ENCODE data around the gene MS4A2. TPM values are rescaled to one million over a fixed set of nuclear protein-coding genes. Genes with fewer than 3 reads are reported as not detected.
"Not testable (repeated sequence)": the region's sequence is repeated elsewhere in the genome, so short reads cannot be mapped to it uniquely, and the experiment has no call there.

MS4A2 gene
- total RNA-seq, 2 donors from 2014 or later, result 0.26 to 0.33 TPM

DNA sequence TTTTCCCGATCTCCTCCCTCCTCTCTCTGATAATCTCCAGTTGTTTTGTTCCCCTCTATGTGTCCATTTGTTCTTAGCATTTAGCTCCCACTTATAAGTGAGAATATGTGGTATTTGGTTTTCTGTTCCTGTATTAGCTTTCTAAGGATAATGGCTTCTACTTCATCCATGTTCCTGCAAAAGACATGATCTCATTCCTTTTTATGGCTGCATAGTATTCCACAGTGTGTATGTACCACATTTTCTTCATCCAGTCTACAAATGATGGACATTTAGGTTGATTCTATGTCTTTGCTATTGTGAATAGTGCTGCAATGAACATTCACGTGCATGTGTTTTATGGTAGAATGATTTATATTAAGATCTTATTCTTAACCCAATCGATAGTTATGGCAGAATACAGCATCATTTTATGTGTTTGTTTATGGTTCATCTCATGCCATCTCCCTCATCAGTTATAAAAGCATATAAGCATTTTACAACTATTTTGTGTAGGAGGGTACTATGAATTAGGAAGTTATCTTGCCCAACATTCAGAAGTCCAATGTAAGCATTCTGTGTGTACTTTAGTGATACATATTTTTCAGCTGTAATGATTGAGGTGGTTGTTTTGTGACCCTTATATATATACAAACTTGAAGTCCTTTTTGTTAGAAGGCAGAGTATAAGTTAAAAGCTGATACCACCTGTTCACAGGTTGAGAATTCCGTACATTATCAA is 28.8 kb upstream of the MS4A2 start:
- Histone ChIP-seq H3K9me3 (no peaks in the 10 kb centered on the region), H3K4me3 (no peak overlapping the region), H3K27me3 (no peaks in the 10 kb centered on the region), H3K4me1 (no peaks in the 10 kb centered on the region), H3K27ac (no peak overlapping the region), H3K36me3 (replicated peaks in 1 of 2; ENCODE audit: insufficient read depth in 1 of 2, low read depth in 2 of 2) (no peaks in the 10 kb centered on the region)
- intact Hi-C loops (cut with DNase I), result no loop called here
- DNase-seq (no peak), ATAC-seq (no peak)
- WGBS, 2 donors, result 87 to 89% methylated on average over 4 of the region's 4 CpGs
- TF ChIP-seq POLR2A (IDR thresholded peaks at IDR 0.05), result no peak
- TF ChIP-seq, protein P1, sequence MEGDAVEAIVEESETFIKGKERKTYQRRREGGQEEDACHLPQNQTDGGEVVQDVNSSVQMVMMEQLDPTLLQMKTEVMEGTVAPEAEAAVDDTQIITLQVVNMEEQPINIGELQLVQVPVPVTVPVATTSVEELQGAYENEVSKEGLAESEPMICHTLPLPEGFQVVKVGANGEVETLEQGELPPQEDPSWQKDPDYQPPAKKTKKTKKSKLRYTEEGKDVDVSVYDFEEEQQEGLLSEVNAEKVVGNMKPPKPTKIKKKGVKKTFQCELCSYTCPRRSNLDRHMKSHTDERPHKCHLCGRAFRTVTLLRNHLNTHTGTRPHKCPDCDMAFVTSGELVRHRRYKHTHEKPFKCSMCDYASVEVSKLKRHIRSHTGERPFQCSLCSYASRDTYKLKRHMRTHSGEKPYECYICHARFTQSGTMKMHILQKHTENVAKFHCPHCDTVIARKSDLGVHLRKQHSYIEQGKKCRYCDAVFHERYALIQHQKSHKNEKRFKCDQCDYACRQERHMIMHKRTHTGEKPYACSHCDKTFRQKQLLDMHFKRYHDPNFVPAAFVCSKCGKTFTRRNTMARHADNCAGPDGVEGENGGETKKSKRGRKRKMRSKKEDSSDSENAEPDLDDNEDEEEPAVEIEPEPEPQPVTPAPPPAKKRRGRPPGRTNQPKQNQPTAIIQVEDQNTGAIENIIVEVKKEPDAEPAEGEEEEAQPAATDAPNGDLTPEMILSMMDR (IDR thresholded peaks at IDR 0.05), result no peak

DNA sequence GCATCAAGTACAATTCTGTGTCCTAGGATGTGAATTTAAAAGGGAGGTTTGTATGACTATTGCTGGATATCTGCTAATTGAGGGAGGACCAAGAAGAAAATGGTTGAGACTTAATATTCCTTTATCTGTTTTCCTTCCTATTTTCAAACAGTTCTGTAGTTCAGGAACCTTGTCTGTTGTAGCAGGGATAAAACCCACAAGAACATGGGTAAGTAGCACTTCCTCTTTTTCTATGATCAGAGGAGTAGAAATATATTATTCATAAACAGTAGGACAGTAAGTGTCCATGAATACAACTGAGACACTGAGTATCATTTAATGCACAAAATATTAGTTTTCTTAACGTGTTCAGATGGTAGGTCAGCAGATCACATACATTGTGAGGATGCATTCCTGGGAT is 24.4 kb upstream of the MS4A2 start:
- no peak for DNase-seq
- no peaks in the 10 kb centered on the region for H3K4me1 ChIP-seq

DNA sequence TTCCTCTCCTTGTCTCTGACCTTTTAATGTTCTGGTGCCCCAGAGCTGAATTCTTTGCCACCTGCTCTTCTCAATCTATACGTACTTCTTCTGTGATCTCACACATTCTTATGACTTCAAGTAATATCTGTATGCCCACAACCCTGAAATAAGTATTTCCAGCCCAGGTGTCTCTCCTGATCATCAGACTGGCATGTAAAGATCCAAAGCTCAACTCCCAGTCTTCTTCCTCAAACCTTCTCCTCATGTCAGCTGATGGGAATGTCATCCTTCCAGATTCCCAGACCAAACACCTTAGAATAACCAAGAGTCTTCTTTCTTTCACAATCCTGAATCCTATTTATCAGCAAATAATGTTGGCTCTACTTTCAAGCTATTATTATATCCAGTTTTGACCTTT is 22.7 kb upstream of the MS4A2 start:
- Histone ChIP-seq H3K36me3 (replicated peaks in 1 of 2; ENCODE audit: insufficient read depth in 1 of 2, low read depth in 2 of 2) (no peaks in the 10 kb centered on the region), H3K4me3 (no peak overlapping the region), H3K27ac (no peak overlapping the region), H3K27me3 (no peaks in the 10 kb centered on the region), H3K9me3 (no peaks in the 10 kb centered on the region), H3K4me1 (no peaks in the 10 kb centered on the region)
- TF ChIP-seq, protein P1 (IDR thresholded peaks at IDR 0.05), result no peak
- TF ChIP-seq POLR2A (IDR thresholded peaks at IDR 0.05), result no peak
- 88 to 100% methylated on average over 1 of the region's 1 CpG for WGBS, 2 donors
- DNase-seq (no peak), ATAC-seq (no peak)
- intact Hi-C loops (cut with DNase I), result no loop called here

More for the DNA sequence above, 24.4 kb upstream of the MS4A2 start:
- Histone ChIP-seq H3K36me3 (replicated peaks in 1 of 2; ENCODE audit: insufficient read depth in 1 of 2, low read depth in 2 of 2) (no peaks in the 10 kb centered on the region), H3K4me3 (no peak overlapping the region), H3K27ac (no peak overlapping the region), H3K9me3 (no peaks in the 10 kb centered on the region), H3K27me3 (no peaks in the 10 kb centered on the region)
- no peak for ATAC-seq
- intact Hi-C loops (cut with DNase I), result no loop called here
- 50 to 67% methylated on average over 1 of the region's 1 CpG for WGBS, 2 donors
- TF ChIP-seq POLR2A (IDR thresholded peaks at IDR 0.05), result no peak
- TF ChIP-seq, protein P1 (IDR thresholded peaks at IDR 0.05), result no peak

DNA sequence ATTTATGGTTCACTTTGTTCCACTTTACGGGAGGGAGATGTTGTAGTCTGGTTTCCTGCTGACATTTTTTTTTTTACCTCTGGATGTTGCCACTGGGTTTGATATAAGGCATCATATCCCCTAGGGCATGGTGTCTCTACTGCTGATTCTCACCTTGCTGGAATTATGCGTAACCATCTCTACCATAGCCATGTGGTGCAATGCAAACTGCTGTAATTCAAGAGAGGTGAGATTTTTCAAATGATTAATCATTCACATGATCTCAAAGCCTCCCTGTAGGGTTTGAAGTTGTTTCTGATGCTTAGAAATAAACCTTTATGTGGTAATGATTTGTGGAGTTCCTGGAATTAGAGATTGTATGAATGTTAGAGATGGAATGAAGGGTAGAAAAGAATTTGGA is 19.0 kb upstream of the MS4A2 start:
- WGBS, 2 donors, result 70 to 73% methylated on average over 2 of the region's 2 CpGs

DNA sequence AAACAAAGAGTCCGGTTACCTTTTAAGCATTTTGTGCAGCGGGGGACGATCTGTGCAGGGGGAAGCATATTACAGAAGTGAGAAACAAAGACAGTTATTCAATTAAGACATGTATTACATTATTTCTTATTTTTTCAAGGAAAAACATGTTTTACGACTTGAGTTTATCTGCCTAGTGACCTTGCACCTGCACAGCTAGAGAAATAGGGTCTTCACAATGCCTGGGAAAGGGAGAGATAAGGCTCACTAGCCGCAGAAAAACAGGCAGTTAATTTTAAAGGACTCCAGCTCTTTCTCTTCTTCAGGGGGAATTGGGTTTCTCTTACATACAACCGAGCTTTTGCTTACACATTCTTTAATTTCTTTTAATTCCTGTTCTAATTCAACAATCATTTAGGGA is 16.8 kb upstream of the MS4A2 start:
- not testable (repeated sequence) for H3K9me3 ChIP-seq

More for the DNA sequence above, 19.0 kb upstream of the MS4A2 start:
- DNase-seq (no peak), ATAC-seq (no peak)
- no peaks in the 10 kb centered on the region for H3K4me1 ChIP-seq
- TF ChIP-seq, protein P1 (IDR thresholded peaks at IDR 0.05), result no peak
- no peak for TF ChIP-seq POLR2A (IDR thresholded peaks at IDR 0.05)
- no peaks in the 10 kb centered on the region for H3K27me3 ChIP-seq
- no peak overlapping the region for H3K4me3 ChIP-seq
- H3K27ac ChIP-seq, result no peak overlapping the region
- no peaks in the 10 kb centered on the region for H3K36me3 ChIP-seq (replicated peaks in 1 of 2; ENCODE audit: insufficient read depth in 1 of 2, low read depth in 2 of 2)
- H3K9me3 ChIP-seq, result no peaks in the 10 kb centered on the region
- intact Hi-C loops (cut with DNase I), result no loop called here

More for the DNA sequence above, 16.8 kb upstream of the MS4A2 start:
- H3K36me3 ChIP-seq (replicated peaks in 1 of 2; ENCODE audit: insufficient read depth in 1 of 2, low read depth in 2 of 2); H3K27me3 ChIP-seq; H3K27ac ChIP-seq; intact Hi-C loops (cut with DNase I); H3K4me3 ChIP-seq; ATAC-seq; DNase-seq; H3K4me1 ChIP-seq: not testable (repeated sequence)
- WGBS, 2 donors, result 54 to 56% methylated on average over 6 of the region's 6 CpGs

Data from body of pancreas (tissue), 4 donors.